ENCODE data around the gene AGAP6. TPM values are rescaled to one million over a fixed set of nuclear protein-coding genes. Genes with fewer than 3 reads are reported as not detected.
A peak's percentile ranks its signal among the peaks of the same experiment; 100 is the strongest.
"Not testable (repeated sequence)": the region's sequence is repeated elsewhere in the genome, so short reads cannot be mapped to it uniquely, and the experiment has no call there.

Gene AGAP6
- 3.9 TPM for total RNA-seq

- DNase-seq: not testable (repeated sequence)
These were observed at the start of gene AGAP6 for GRCh38 chr10:49988376-49988775. Gene AGAP6, plus strand, starts transcription at chr10:49988406. Its CDS starts 310 bp downstream, at chr10:49988716.

- DNase-seq: peak; percentile 81
These were observed 46.5 kb upstream of the AGAP6 start, which contains the start of the genes PARG and TIMM23B for GRCh38 chr10:49941447-49942338. Gene PARG, minus strand, starts transcription at chr10:49942027. Its CDS starts 302 bp downstream, at chr10:49941725. Gene TIMM23B, plus strand, starts transcription at chr10:49942053. Its CDS starts 142 bp downstream, at chr10:49942195.

GRCh38 chr10:49942339-49942705 lies 45.9 kb upstream of the AGAP6 start:
- not testable (repeated sequence) for DNase-seq

- not testable (repeated sequence) for DNase-seq
These were observed 44.6 kb upstream of the AGAP6 start for GRCh38 chr10:49943607-49944006.

- not testable (repeated sequence) for DNase-seq
These were observed 40.1 kb upstream of the AGAP6 start for GRCh38 chr10:49948142-49948541.

- DNase-seq: not testable (repeated sequence)
These were observed 39.5 kb upstream of the AGAP6 start for GRCh38 chr10:49948737-49949136.

GRCh38 chr10:49952006-49952405 lies 36.2 kb upstream of the AGAP6 start:
- not testable (repeated sequence) for DNase-seq

GRCh38 chr10:49953122-49953521 lies 35.1 kb upstream of the AGAP6 start:
- DNase-seq: not testable (repeated sequence)

- DNase-seq: not testable (repeated sequence)
These were observed 17.8 kb upstream of the AGAP6 start for GRCh38 chr10:49970331-49970857.

- not testable (repeated sequence) for DNase-seq
These were observed 16.7 kb upstream of the AGAP6 start for GRCh38 chr10:49971466-49971865.

- not testable (repeated sequence) for DNase-seq
These were observed 16.1 kb upstream of the AGAP6 start for GRCh38 chr10:49972094-49972493.

GRCh38 chr10:49977756-49978155 lies 10.4 kb upstream of the AGAP6 start:
- not testable (repeated sequence) for DNase-seq

- not testable (repeated sequence) for DNase-seq
These were observed 999 bp upstream of the AGAP6 start for GRCh38 chr10:49987207-49987606.

GRCh38 chr10:49995321-49995720 lies 7.1 kb downstream of the AGAP6 start:
- not testable (repeated sequence) for DNase-seq

- DNase-seq: not testable (repeated sequence)
These were observed 25.8 kb downstream of the AGAP6 start for GRCh38 chr10:50014024-50014423.

GRCh38 chr10:50015596-50016220 lies 27.5 kb downstream of the AGAP6 start:
- DNase-seq: not testable (repeated sequence)

GRCh38 chr10:50016926-50017325 lies 28.7 kb downstream of the AGAP6 start:
- DNase-seq: not testable (repeated sequence)

GRCh38 chr10:50017646-50018045 lies 29.4 kb downstream of the AGAP6 start:
- DNase-seq: not testable (repeated sequence)

- DNase-seq: not testable (repeated sequence)
These were observed 31.1 kb downstream of the AGAP6 start for GRCh38 chr10:50019279-50019678.

- not testable (repeated sequence) for DNase-seq
These were observed 32.3 kb downstream of the AGAP6 start for GRCh38 chr10:50020451-50021024.

- DNase-seq: no peak
These were observed 33.4 kb downstream of the AGAP6 start for GRCh38 chr10:50021646-50022045.

- DNase-seq: not testable (repeated sequence)
These were observed 36.6 kb downstream of the AGAP6 start for GRCh38 chr10:50024716-50025383.
